Measurements from ENCODE around the gene SCN4B. TPM values are rescaled to one million over a fixed set of nuclear protein-coding genes. Genes with fewer than 3 reads are reported as not detected.

The SCN4B gene
- 0.10 and 0.32 TPM in 2 replicates for total RNA-seq (2013; cell fraction: nucleolus; rRNA removed)
- not detected in 2 replicates for total RNA-seq (2014; rRNA removed)
- total RNA-seq (2014; rRNA removed; fragmentation: Illumina TruSeq; extraction: Trizol) = not detected in 2 replicates
- 0.08 TPM in 1 of 2 replicates, not detected in the other for total RNA-seq (2021)
- polyA plus RNA-seq (2011; ENCODE audit: low read depth) = not detected
- polyA plus RNA-seq (2011; rRNA removed) = 0.49 and 0.55 TPM in 2 replicates
- 0.23 and 0.30 TPM in 2 replicates for polyA plus RNA-seq (2011; cell fraction: cytosol; rRNA removed)
- polyA plus RNA-seq (2011; cell fraction: nucleus; rRNA removed) = 0.47 and 1.3 TPM in 2 replicates
- polyA plus RNA-seq (2012) = 0.03 TPM in 1 of 2 replicates, not detected in the other
- polyA plus RNA-seq (2014; fragmentation: Illumina TruSeq; extraction: Trizol) = 0.01 TPM in 1 of 2 replicates, not detected in the other
- under 1 TPM in 1 of 2 experiments, not detected in 1; 0.04 TPM for polyA plus RNA-seq (2014; fragmentation: Nextera tagmentation; extraction: Ambion mirVana)
- 0.03 TPM in 1 of 2 replicates, not detected in the other for polyA plus RNA-seq (2014; rRNA removed)
- under 1 TPM; 0.04 to 0.12 TPM for polyA plus RNA-seq (2016; fragmentation: Nextera tagmentation; extraction: Ambion mirVana)
- polyA minus RNA-seq (2011; rRNA and poly(A)+ RNA removed) = 0.51 and 0.77 TPM in 2 replicates
- not detected in 2 replicates for polyA minus RNA-seq (2011; cell fraction: cytosol; rRNA and poly(A)+ RNA removed)
- polyA minus RNA-seq (2011; cell fraction: nucleus; rRNA and poly(A)+ RNA removed) = 0.12 and 0.19 TPM in 2 replicates
- Bru-seq, nascent RNA = percentile 20 among the genes with signal in this experiment
- BruChase-seq, experiment 1, labeled RNA remaining after a 6-hour chase = percentile 17 among the genes with signal in this experiment
- BruChase-seq, experiment 2, labeled RNA remaining after a 2-hour chase = percentile 17 among the genes with signal in this experiment
- long read RNA-seq, experiment 1 = 0 reads
- long read RNA-seq, experiment 2 = 0 reads

- ATAC-seq (no peak), DNase-seq (ENCODE audit: low read depth, low spot score) (no peak), FAIRE-seq (no peak)
- ChIA-PET CTCF (interaction anchor here (0.6 to 0.8 kb wide), 3 partner anchors 10 to 223 kb away, joined by 3 read pairs; no protein-coding TSS in a partner anchor), SMC1A (ENCODE audit: uncharacterized antibody, unreplicated experiment) (no interaction called here), RAD21 (ENCODE audit: unreplicated experiment) (interaction anchor here (1.0 kb wide), 1 partner anchor 19 kb away, joined by 3 read pairs; no protein-coding TSS in a partner anchor), POLR2A (no interaction called here)
- no peaks in the 10 kb centered on the region for H3K79me2 ChIP-seq (ENCODE audit: control insufficient read depth, insufficient read depth, low read length)
- no peaks in the 10 kb centered on the region for H3K9me3 ChIP-seq (replicated peaks; ENCODE audit: control insufficient read depth, insufficient read depth, low read length)
- H4K20me1 ChIP-seq (ENCODE audit: control insufficient read depth, insufficient read depth) = no peaks in the 10 kb centered on the region
- H3K4me3 ChIP-seq = no peak within 1 kb of the TSS
- peaks cover 26 to 32% of the 10 kb centered on the region in 2 experiments for H3K27me3 ChIP-seq (replicated peaks in 1 of 2; ENCODE audit: control insufficient read depth in 2 of 2, insufficient read depth in 2 of 2, low read length in 1 of 2)
- H3K4me1 ChIP-seq (ENCODE audit: control insufficient read depth, insufficient read depth, low read length) = no peaks in the 10 kb centered on the region
- no peak within 1 kb of the TSS for H2AFZ ChIP-seq (ENCODE audit: control insufficient read depth, low read depth, low read length)
- 11% methylated on average over 71 of the region's 88 CpGs for WGBS (ENCODE audit: insufficient coverage, insufficient replicate concordance, low lambda C conversion rate, missing lambda C conversion rate)
- no TSS peak for BruUV-seq (replicated peaks)
- TF ChIP-seq JUND (IDR thresholded peaks at IDR 0.05; ENCODE audit: low read depth, low read length) (no peak), IKZF1 (conservative IDR thresholded peaks at IDR 0.05) (peak; percentile 25; the same call in 1 of the 2 replicates), MEF2A (IDR thresholded peaks at IDR 0.05; ENCODE audit: insufficient read depth, low read depth, low read length) (no peak), GATAD2B (conservative IDR thresholded peaks at IDR 0.05; ENCODE audit: low read depth) (0 out of 2 replicates have a peak, but pooled peaks have one; percentile 35), HDAC6 (IDR thresholded peaks at IDR 0.05; ENCODE audit: unreplicated experiment) (peak; percentile 81), ZBTB11 (CRISPR knock-in tag; IDR thresholded peaks at IDR 0.05) (no peak)
- H3K9ac ChIP-seq (ENCODE audit: control insufficient read depth, insufficient read depth, low read length) = no peak within 1 kb of the TSS
- in situ Hi-C loops (cut with MboI) (no loop called here), intact Hi-C loops (cut with micrococcal nuclease; ENCODE audit: unreplicated experiment) (no loop called here)
- H3K4me2 ChIP-seq (ENCODE audit: control insufficient read depth, insufficient read depth) = peak within 1 kb of the TSS; percentile 48; the same call in 1 of the 2 replicates
- H3K36me3 ChIP-seq (ENCODE audit: control insufficient read depth in 2 of 2, insufficient read depth in 2 of 2, low read length in 1 of 2) = no peaks in the 10 kb centered on the region
- H3K27ac ChIP-seq (ENCODE audit: control insufficient read depth, insufficient read depth) = no peak within 1 kb of the TSS
Observed at GRCh38 chr11:118152552-118153471, at the start of gene SCN4B. Gene SCN4B (minus strand): TSS chr11:118152823. CDS start chr11:118152673, 150 bp downstream.

Measured in GM12878 (cell line).